C4-2B (cell line): ENCODE results near the gene ANXA4.

ENCODE experiments used
- ZFX ChIP-seq: fragments of 450-650 bp; IDR thresholded peaks from 2 replicates; pipeline ENCODE4 v1.6.1; 2017
- TF ChIP-seq, protein P1 (sequence below): fragments of 450-650 bp; conservative IDR thresholded peaks from 2 replicates; pipeline ENCODE4 v1.5.1; 2017; ENCODE audit warnings: mild to moderate bottlenecking

DNA sequence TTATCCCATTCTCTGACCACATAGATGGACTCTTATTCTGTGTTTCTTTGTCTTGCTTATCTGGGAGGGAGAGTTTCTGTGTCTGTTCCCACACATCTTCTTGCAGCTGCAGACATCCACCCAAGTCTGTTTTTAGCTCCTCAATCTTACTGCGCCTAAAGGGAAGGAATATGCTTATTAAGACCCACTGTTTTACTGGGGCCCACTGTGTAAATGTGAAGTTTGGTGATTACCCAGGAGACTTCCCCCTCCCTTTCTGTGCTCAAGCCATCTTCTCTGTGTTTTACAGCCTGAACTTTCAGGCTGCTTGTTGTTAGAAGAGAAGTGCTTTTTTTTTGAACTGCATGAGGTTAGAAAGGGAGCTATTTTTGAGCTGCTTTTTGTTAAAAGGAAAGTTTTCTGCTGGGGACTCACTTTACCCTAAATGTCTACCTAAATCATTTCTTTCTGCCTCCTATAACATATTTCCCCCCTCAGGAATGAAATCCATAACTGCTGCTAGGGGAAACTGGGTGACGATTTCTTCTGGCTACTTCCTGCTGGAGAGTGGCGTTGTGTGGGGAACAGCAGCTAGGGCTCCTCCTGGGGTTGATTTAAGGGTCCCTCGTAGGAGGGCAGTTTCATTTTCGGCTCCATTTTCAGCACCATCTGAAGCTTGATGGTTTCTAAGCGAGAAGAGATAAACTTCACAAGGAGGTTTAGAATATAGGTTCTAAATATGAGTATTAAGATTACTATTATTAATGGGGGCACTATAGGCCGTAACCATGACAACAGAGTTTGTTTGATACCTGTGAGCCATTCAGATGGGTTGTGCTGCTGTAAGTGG, 48.1 kb downstream of the ANXA4 start:
- TF ChIP-seq, protein P1, sequence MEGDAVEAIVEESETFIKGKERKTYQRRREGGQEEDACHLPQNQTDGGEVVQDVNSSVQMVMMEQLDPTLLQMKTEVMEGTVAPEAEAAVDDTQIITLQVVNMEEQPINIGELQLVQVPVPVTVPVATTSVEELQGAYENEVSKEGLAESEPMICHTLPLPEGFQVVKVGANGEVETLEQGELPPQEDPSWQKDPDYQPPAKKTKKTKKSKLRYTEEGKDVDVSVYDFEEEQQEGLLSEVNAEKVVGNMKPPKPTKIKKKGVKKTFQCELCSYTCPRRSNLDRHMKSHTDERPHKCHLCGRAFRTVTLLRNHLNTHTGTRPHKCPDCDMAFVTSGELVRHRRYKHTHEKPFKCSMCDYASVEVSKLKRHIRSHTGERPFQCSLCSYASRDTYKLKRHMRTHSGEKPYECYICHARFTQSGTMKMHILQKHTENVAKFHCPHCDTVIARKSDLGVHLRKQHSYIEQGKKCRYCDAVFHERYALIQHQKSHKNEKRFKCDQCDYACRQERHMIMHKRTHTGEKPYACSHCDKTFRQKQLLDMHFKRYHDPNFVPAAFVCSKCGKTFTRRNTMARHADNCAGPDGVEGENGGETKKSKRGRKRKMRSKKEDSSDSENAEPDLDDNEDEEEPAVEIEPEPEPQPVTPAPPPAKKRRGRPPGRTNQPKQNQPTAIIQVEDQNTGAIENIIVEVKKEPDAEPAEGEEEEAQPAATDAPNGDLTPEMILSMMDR, result no peak
- no peak for TF ChIP-seq ZFX
